DOHH2 (cell line): ENCODE results near the gene BATF.

Source experiments
- H3F3A ChIP-seq: fragments of 200-600 bp; sonication (generic), shearing (Covaris generic); 2 replicates; pipeline ENCODE4 v1.6.0; 2016; ENCODE audit warnings: antibody characterized with exemption, mild to moderate bottlenecking; ENCODE audit not compliant: control insufficient read depth, insufficient read depth
- H3K27ac ChIP-seq: fragments of 200-600 bp; sonication (generic); 2 replicates; pipeline ENCODE4 v1.5.1; 2014; ENCODE audit warnings: low read depth, mild to moderate bottlenecking, low read length, moderate library complexity
- H3K27me3 ChIP-seq: fragments of 200-600 bp; sonication (generic); 2 replicates; pipeline ENCODE4 v1.6.1; 2014; ENCODE audit warnings: mild to moderate bottlenecking, low read length, mixed read lengths; ENCODE audit not compliant: control insufficient read depth
- H3K36me3 ChIP-seq: fragments of 200-600 bp; sonication (generic); 2 replicates; pipeline ENCODE4 v1.6.1; 2014; ENCODE audit warnings: mild to moderate bottlenecking, low read length, moderate library complexity, mixed read lengths; ENCODE audit not compliant: control insufficient read depth
- H3K4me1 ChIP-seq: fragments of 200-600 bp; sonication (generic); 2 replicates; pipeline ENCODE4 v1.6.1; 2014; ENCODE audit warnings: mild to moderate bottlenecking, low read length, mixed read lengths; ENCODE audit not compliant: control insufficient read depth
- H3K4me2 ChIP-seq: fragments of 200-600 bp; sonication (generic); 2 replicates; pipeline ENCODE4 v1.6.0; 2014; ENCODE audit warnings: mild to moderate bottlenecking, low read length, moderate library complexity
- H3K4me3 ChIP-seq: fragments of 200-600 bp; sonication (generic); 2 replicates; pipeline ENCODE4 v1.5.1; 2014; ENCODE audit warnings: mild to moderate bottlenecking, low read length, mixed read lengths
- H3K79me2 ChIP-seq: fragments of 200-600 bp; sonication (generic); 2 replicates; pipeline ENCODE4 v1.6.1; 2014; ENCODE audit warnings: mild to moderate bottlenecking, low read length, mixed read lengths; ENCODE audit not compliant: control insufficient read depth
- H3K9me2 ChIP-seq: fragments of 200-600 bp; sonication (generic); replicated peaks from 2 replicates; pipeline ENCODE4 v1.6.1; 2014; ENCODE audit warnings: mild to moderate bottlenecking, low read length, mixed read lengths; ENCODE audit not compliant: control insufficient read depth
- H3K9me3 ChIP-seq: fragments of 200-600 bp; sonication (generic); 2 replicates; pipeline ENCODE4 v1.6.1; 2014; ENCODE audit warnings: antibody characterized with exemption, low read length, mixed read lengths; ENCODE audit not compliant: control insufficient read depth, insufficient read depth
- H4K20me1 ChIP-seq: fragments of 200-600 bp; sonication (generic); 2 replicates; pipeline ENCODE4 v1.6.0; 2014; ENCODE audit warnings: low read depth, mild to moderate bottlenecking, antibody characterized with exemption, low read length, moderate library complexity; ENCODE audit not compliant: control insufficient read depth, insufficient read depth
- EZH2phosphoT487 ChIP-seq: fragments of 200-600 bp; sonication (generic); IDR thresholded peaks from 2 replicates; pipeline ENCODE4 v1.6.1; 2017; ENCODE audit warnings: borderline replicate concordance, mild to moderate bottlenecking, antibody characterized with exemption, low read length, moderate library complexity, mixed read lengths
- TF ChIP-seq, protein P1 (sequence below): fragments of 200-600 bp; sonication (generic); IDR thresholded peaks from one replicate; pipeline ENCODE4 v1.5.1; 2014; ENCODE audit warnings: antibody characterized with exemption, mild to moderate bottlenecking, low read depth, low read length; ENCODE audit not compliant: poor library complexity, severe bottlenecking

BATF gene

DNA sequence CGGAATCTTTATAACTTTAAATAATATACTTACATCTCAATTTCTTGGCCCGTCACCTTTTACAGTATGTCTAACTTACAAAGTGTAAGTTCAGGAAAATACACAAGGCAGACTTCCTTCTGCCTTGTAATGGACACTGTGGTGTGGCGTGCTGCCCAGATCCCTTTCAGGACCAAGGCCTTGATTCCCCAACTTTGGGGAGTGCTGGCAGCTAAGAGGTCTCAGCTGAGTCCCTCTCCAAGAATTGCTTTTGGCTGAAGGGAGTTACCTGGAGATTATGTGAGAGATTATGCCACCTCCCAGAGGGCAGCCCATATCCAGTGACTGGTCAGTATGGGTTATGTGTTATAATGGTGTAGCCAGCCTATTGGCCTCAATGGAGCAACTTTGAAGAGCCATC is 21.2 kb upstream of the BATF start:
- Histone ChIP-seq H3K27me3 (peaks cover 9% of the 10 kb centered on the region), H3K79me2 (no peaks in the 10 kb centered on the region), H3K4me3 (no peak overlapping the region), H3F3A (no peaks in the 10 kb centered on the region), H3K36me3 (no peaks in the 10 kb centered on the region), H3K4me2 (no peak overlapping the region), H3K9me2 (no peaks in the 10 kb centered on the region), H3K9me3 (no peaks in the 10 kb centered on the region), H3K27ac (no peak overlapping the region), H3K4me1 (no peaks in the 10 kb centered on the region), H4K20me1 (no peaks in the 10 kb centered on the region)
- TF ChIP-seq, protein P1, sequence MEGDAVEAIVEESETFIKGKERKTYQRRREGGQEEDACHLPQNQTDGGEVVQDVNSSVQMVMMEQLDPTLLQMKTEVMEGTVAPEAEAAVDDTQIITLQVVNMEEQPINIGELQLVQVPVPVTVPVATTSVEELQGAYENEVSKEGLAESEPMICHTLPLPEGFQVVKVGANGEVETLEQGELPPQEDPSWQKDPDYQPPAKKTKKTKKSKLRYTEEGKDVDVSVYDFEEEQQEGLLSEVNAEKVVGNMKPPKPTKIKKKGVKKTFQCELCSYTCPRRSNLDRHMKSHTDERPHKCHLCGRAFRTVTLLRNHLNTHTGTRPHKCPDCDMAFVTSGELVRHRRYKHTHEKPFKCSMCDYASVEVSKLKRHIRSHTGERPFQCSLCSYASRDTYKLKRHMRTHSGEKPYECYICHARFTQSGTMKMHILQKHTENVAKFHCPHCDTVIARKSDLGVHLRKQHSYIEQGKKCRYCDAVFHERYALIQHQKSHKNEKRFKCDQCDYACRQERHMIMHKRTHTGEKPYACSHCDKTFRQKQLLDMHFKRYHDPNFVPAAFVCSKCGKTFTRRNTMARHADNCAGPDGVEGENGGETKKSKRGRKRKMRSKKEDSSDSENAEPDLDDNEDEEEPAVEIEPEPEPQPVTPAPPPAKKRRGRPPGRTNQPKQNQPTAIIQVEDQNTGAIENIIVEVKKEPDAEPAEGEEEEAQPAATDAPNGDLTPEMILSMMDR = no peak
- TF ChIP-seq EZH2phosphoT487 = no peak

DNA sequence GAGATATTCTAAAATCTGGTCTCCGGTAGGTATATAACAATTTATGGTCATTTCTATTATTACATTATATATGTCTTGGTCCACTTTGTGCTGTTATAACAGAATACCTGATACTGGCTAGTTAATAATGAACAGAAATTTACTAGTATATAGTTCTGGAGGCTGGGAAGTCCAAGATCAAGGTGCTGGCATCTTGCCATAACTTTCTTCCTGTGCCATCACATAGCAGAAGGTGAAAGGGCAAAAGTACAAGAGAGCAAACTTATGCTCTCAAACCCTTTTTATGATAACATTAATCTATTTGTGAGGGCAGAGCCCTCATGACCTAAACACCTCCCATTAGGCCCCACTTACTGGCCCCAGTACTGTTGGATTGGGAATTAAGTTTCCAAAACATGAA is 17.9 kb upstream of the BATF start:
- Histone ChIP-seq H4K20me1 (no peaks in the 10 kb centered on the region), H3F3A (no peaks in the 10 kb centered on the region), H3K79me2 (no peaks in the 10 kb centered on the region), H3K9me3 (0 out of 2 replicates have a peak, but pooled peaks cover 3% of the 10 kb centered on the region), H3K4me2 (no peak overlapping the region), H3K27me3 (peaks cover 2% of the 10 kb centered on the region; the same call in 1 of the 2 replicates), H3K27ac (no peak overlapping the region), H3K9me2 (no peaks in the 10 kb centered on the region), H3K4me3 (no peak overlapping the region), H3K36me3 (no peaks in the 10 kb centered on the region), H3K4me1 (no peaks in the 10 kb centered on the region)
- TF ChIP-seq, protein P1 = no peak
- TF ChIP-seq EZH2phosphoT487 = no peak

DNA sequence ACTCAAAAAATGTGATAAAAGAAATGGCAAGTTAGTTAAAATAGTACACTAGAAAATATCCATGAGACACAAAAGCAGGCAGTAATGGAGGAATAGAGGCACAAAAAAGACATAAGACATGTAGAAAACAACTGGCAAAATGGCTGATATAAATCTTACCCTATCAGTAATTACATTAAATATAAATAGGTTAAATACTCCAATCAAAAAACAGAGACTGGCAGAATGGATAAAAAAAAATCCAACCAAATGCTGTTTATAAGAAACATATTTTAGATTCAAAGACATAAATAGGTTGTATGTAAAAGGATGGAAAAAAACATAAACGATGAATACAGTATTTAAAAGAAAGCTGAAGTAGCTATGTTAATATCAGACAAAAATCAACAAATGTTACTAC is 15.3 kb upstream of the BATF start:
- no peaks in the 10 kb centered on the region for H3F3A ChIP-seq
- no peaks in the 10 kb centered on the region for H3K79me2 ChIP-seq
- no peaks in the 10 kb centered on the region for H3K4me1 ChIP-seq
- no peak overlapping the region for H3K4me3 ChIP-seq
- H3K27ac ChIP-seq = no peak overlapping the region
- TF ChIP-seq, protein P1 = no peak
- TF ChIP-seq EZH2phosphoT487 = no peak
- H3K9me2 ChIP-seq = no peaks in the 10 kb centered on the region
- no peaks in the 10 kb centered on the region for H3K27me3 ChIP-seq
- H3K36me3 ChIP-seq = no peaks in the 10 kb centered on the region
- H3K9me3 ChIP-seq = peaks cover 16% of the 10 kb centered on the region
- H3K4me2 ChIP-seq = no peak overlapping the region
- H4K20me1 ChIP-seq = no peaks in the 10 kb centered on the region

DNA sequence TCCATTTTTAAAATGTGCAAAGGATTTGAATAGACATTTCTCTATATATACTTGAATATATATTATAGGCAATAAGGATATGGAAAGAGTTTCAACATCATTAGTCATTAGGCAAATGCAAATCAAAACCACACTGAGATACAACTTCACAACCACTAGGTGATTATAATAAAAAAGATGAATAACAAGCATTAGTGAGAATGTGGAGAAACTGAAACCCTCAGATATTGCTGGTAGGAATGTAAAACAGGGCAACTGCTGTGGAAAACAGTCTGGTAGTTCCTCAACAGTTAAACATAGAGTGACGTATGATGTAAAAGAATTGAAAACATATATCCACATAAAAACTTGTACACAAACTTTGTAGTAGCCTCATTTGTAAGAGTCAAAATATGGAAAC is 11.7 kb upstream of the BATF start:
- H3K27ac ChIP-seq = no peak overlapping the region
- TF ChIP-seq, protein P1 = no peak
- TF ChIP-seq EZH2phosphoT487 = no peak
- no peak overlapping the region for H3K4me2 ChIP-seq
- no peaks in the 10 kb centered on the region for H4K20me1 ChIP-seq
- peaks cover 10% of the 10 kb centered on the region for H3K4me1 ChIP-seq
- no peaks in the 10 kb centered on the region for H3K9me2 ChIP-seq
- peaks cover 16% of the 10 kb centered on the region for H3K9me3 ChIP-seq
- H3K4me3 ChIP-seq = no peak overlapping the region
- no peaks in the 10 kb centered on the region for H3K36me3 ChIP-seq
- no peaks in the 10 kb centered on the region for H3F3A ChIP-seq
- no peaks in the 10 kb centered on the region for H3K79me2 ChIP-seq
- peaks cover 23% of the 10 kb centered on the region for H3K27me3 ChIP-seq
